HepG2 (cell line): ENCODE measurements around the gene RASSF4. TPM values are rescaled to one million over a fixed set of nuclear protein-coding genes. Genes with fewer than 3 reads are reported as not detected.

Experiments used
- ATAC-seq: fragments of 200-7000 bp; cut with Tn5 transposase; 3 replicates; pipeline ENCODE4 v1.9.1; 2020; ENCODE audit warnings: mild to moderate bottlenecking, moderate library complexity
- BruUV-seq: library from RNA; stranded (reverse); fragments of 400-500 nt; replicated peaks from 2 replicates; lab custom pipeline; 2021; lab: Mats Ljungman, UMichigan
- CTCF ChIA-PET: fragments of 300-600 bp; formaldehyde crosslinking; extraction: SDS; loops from one replicate; lab custom pipeline; 2021; ENCODE audit warnings: low total read pairs, inconsistent platforms, low intra/inter-chr PET ratio; lab: Yijun Ruan, JAX
- POLR2A ChIA-PET: fragments of 350-600 bp; sonication (Branson Sonifier 250); formaldehyde crosslinking; loops from one replicate; lab custom pipeline; 2020; ENCODE audit warnings: antibody characterized with exemption, inconsistent platforms; lab: Yijun Ruan, JAX
- DNase-seq: peaks from one replicate; pipeline ENCODE4 v3.0.0-alpha.2; 2015; ENCODE audit warnings: low spot score
- FAIRE-seq: peaks from 3 replicates; lab custom pipeline; 2011; peaks lifted over from hg19 to GRCh38; lab: Jason Lieb, UNC
- H2AFZ ChIP-seq: one replicate; pipeline ENCODE4 v1.6.1; 2011; ENCODE audit warnings: low read length, inconsistent platforms
- H3K27ac ChIP-seq: fragments of 300-600 bp; 3 replicates; pipeline ENCODE4 v1.8.0; 2011; ENCODE audit warnings: mixed run types, mild to moderate bottlenecking, mixed read lengths, low read length, inconsistent platforms; ENCODE audit not compliant: insufficient read depth; ENCODE audit errors: extremely low read length
- H3K27me3 ChIP-seq, 2 experiments: fragments of 200-600 bp in 1 of 2; 2 replicates in 1 of 2; 3 replicates in 1 of 2; pipeline versions ENCODE4 v1.6.0 to v1.8.0; 2011; ENCODE audit warnings: low read length in 2 of 2, mild to moderate bottlenecking in 2 of 2, moderate library complexity in 2 of 2, inconsistent platforms in 1 of 2; ENCODE audit not compliant: insufficient read depth in 2 of 2, control insufficient read depth in 1 of 2
- H3K36me3 ChIP-seq, 2 experiments: fragments of 200-600 bp in 1 of 2; replicated peaks in 1 of 2; 2 replicates in 1 of 2; 3 replicates in 1 of 2; pipeline versions ENCODE4 v1.5.1 to v1.8.0; 2011; ENCODE audit warnings: low read length in 2 of 2, inconsistent platforms in 1 of 2; ENCODE audit not compliant: insufficient read depth in 2 of 2, control insufficient read depth in 1 of 2
- H3K4me1 ChIP-seq: 2 replicates; pipeline ENCODE4 v1.5.1; 2012; ENCODE audit warnings: low read length, inconsistent platforms; ENCODE audit not compliant: insufficient read depth
- H3K4me2 ChIP-seq: 2 replicates; pipeline ENCODE4 v1.6.0; 2011; ENCODE audit warnings: low read depth, low read length, inconsistent platforms
- H3K4me3 ChIP-seq, 3 experiments: fragments of 200-600 bp in 1 of 3; sonication (generic), shearing (Covaris generic) in 1 of 3; replicated peaks in 1 of 3; 2 replicates each; pipeline ENCODE4 v1.5.1; 2011 to 2016; ENCODE audit warnings: low read length in 3 of 3, inconsistent platforms in 2 of 3, low read depth in 2 of 3, mild to moderate bottlenecking in 2 of 3, control low read depth in 1 of 3, mixed read lengths in 1 of 3; ENCODE audit not compliant: insufficient read depth in 1 of 3
- H3K79me2 ChIP-seq: one replicate; pipeline ENCODE4 v1.6.1; 2011; ENCODE audit warnings: low read length, inconsistent platforms; ENCODE audit not compliant: insufficient read depth
- H3K9ac ChIP-seq: 2 replicates; pipeline ENCODE4 v1.6.0; 2011; ENCODE audit warnings: mild to moderate bottlenecking, low read depth, low read length, inconsistent platforms; ENCODE audit not compliant: insufficient read depth
- H3K9me3 ChIP-seq: 2 replicates; pipeline ENCODE4 v1.5.1; 2012; ENCODE audit warnings: mild to moderate bottlenecking, low read length
- H4K20me1 ChIP-seq: 2 replicates; pipeline ENCODE4 v1.6.0; 2011; ENCODE audit warnings: inconsistent platforms, mild to moderate bottlenecking, low read length, moderate library complexity; ENCODE audit not compliant: insufficient read depth
- AGO2 ChIP-seq: fragments of 200-400 bp; formaldehyde crosslinking; optimal IDR thresholded peaks from 2 replicates; pipeline ENCODE3; 2017; ENCODE audit warnings: mild to moderate bottlenecking, low read depth, low read length, moderate library complexity
- BRD4 ChIP-seq: sonication (generic); formaldehyde crosslinking; IDR thresholded peaks from 2 replicates; pipeline ENCODE4 v1.4.0; 2020; ENCODE audit warnings: missing genetic modification reagents
- ZNF547 ChIP-seq: sonication (generic); formaldehyde crosslinking; IDR thresholded peaks from 2 replicates; pipeline ENCODE4 v1.5.1; 2020; ENCODE audit warnings: mild to moderate bottlenecking, missing genetic modification reagents
- ZSCAN25 ChIP-seq: sonication (generic); formaldehyde crosslinking; IDR thresholded peaks from 2 replicates; pipeline ENCODE4 v1.8.0; 2022; ENCODE audit warnings: mild to moderate bottlenecking, missing genetic modification reagents
- ZSCAN9 ChIP-seq: IDR thresholded peaks from 2 replicates; pipeline ENCODE4 v1.6.1; 2016; ENCODE audit warnings: borderline replicate concordance
- WGBS: methylation state at CpG from one replicate; pipeline ENCODE4 v1.1.6; 2017; ENCODE audit warnings: low lambda C conversion rate; 5-methylcytosine and 5-hydroxymethylcytosine counted together
- in situ Hi-C: cut with HindIII; loops from 2 replicates; pipeline ENCODE4 v1.10.0; 2017; ENCODE audit warnings: low pct_unique_long_range_greater_than_20kb; ENCODE audit not compliant: extremely low pct_ligation_motif_present
- intact Hi-C: fragments of 100-400 bp; cut with micrococcal nuclease; formaldehyde crosslinking; loops from one replicate; pipeline ENCODE4 v1.10.0; 2022; ENCODE audit not compliant: unreplicated experiment
- polyA plus RNA-seq, 8 experiments: library from polyadenylated mRNA; depleted of rRNA in 3 of 8; stranded (reverse) in 7 of 8; unstranded in 1 of 8; fragments of >200 nt; fragmentation: Illumina TruSeq in 4 of 8; extraction: Trizol in 4 of 8; gene quantifications; 2 replicates each; pipeline versions ENCODE4 v1.2.1 to v1.2.3, GENCODE V29; 2011 to 2016; ENCODE audit warnings: low read depth in 4 of 8, missing spikeins in 1 of 8, mixed read lengths in 1 of 8; ENCODE audit not compliant: insufficient read depth in 1 of 8
- total RNA-seq, 5 experiments: library from RNA; depleted of rRNA; stranded (reverse); fragments of >200 nt; fragmentation: Illumina TruSeq; extraction: Trizol; gene quantifications; 2 replicates each; pipeline ENCODE4 v1.2.3, GENCODE V29; 2016; ENCODE audit warnings: low read depth in 1 of 5
- TF ChIP-seq, protein P1 (sequence below): sonication (generic); formaldehyde crosslinking; IDR thresholded peaks from 2 replicates; pipeline ENCODE4 v1.4.0; 2020; ENCODE audit warnings: mild to moderate bottlenecking, missing genetic modification reagents
- TF ChIP-seq, protein P2 (sequence below), 2 experiments: sonication (generic) in 1 of 2; formaldehyde crosslinking in 1 of 2; IDR thresholded peaks; 2 replicates each; pipeline versions ENCODE4 v1.4.0 to v1.6.1; 2018 to 2020; ENCODE audit warnings: missing genetic modification reagents in 2 of 2, borderline replicate concordance in 1 of 2, low read depth in 1 of 2, mild to moderate bottlenecking in 1 of 2, missing biosample characterization in 1 of 2
- TF ChIP-seq, protein P3 (sequence below): sonication (generic); formaldehyde crosslinking; IDR thresholded peaks from 2 replicates; pipeline ENCODE4 v1.4.0; 2020; ENCODE audit warnings: low read depth, mild to moderate bottlenecking, missing genetic modification reagents
- TF ChIP-seq, protein P4 (sequence below): IDR thresholded peaks from 2 replicates; pipeline ENCODE4 v1.6.1; 2016; ENCODE audit warnings: missing compliant biosample characterization, missing genetic modification reagents, borderline replicate concordance

Gene RASSF4
- total and polyA plus RNA-seq, 2 of the 13 experiments (the other 11 are each of a cell fraction or from before 2014, with no cell fraction given) = 34.0 to 51.7 TPM

DNA sequence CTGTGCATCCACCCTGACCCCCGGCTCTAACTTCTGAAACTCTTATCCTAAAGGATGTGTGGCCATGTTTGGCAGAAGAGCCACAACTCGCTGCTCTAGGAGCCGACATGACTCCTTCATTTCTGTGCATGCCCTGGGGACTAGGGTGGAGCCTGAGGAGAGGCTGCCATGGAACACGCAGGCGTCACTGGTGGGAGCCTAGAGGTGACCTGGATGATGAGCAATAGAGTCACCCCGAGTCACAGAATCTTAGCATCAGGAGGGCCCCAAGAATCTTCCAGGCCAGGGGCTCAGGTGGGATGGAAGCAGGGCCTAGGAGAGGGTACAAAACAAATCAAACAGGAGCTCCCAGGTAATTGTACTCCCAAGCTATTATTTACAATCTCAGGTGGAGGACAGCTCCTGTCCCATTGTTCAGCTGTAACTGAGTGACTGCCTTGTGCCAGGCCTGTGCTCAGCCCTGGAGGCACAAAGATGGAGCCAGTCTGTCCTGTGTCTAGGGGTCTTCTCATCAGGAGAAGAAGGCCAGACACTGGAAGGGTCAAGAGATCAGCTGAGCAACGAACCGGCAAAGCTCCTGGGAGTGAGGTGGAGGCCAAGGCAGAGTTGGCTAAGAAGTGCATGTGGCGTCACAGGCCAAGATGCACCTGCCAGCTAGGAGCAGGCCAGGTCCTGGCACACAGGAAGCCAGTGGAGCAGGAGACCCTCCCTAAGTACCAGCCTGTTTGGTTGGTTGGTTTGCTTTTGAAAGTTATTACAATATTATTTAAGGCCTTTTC is 35.3 kb downstream of the RASSF4 start:
- ChIA-PET POLR2A (interaction anchor here (0.9 to 12.0 kb wide), 12 partner anchors 9 to 1128 kb away, joined by 3 to 863 read pairs (median 5); partner anchors contain the start of genes DEPP1 and RASSF4), CTCF (no interaction called here)
- in situ Hi-C loops (no loop called here), intact Hi-C loops (loop anchor here (5.0 kb wide), 1 partner anchor 63 kb away; no protein-coding TSS in a partner anchor)
- DNase-seq (no peak), FAIRE-seq (no peak), ATAC-seq (no peak)
- H3K27ac ChIP-seq = peak overlapping the region; percentile 92
- H3K4me3 ChIP-seq = no peak overlapping the region
- H3K9ac ChIP-seq = peak overlapping the region; percentile 71
- H3K79me2 ChIP-seq = no peaks in the 10 kb centered on the region
- no peaks in the 10 kb centered on the region for H3K9me3 ChIP-seq
- no peaks in the 10 kb centered on the region for H4K20me1 ChIP-seq
- peak overlapping the region; percentile 60 for H3K4me2 ChIP-seq
- peaks cover 96% of the 10 kb centered on the region for H3K4me1 ChIP-seq
- whole genome bisulfite sequencing = 85% methylated on average over 8 of the region's 9 CpGs
- H3K27me3 ChIP-seq = no peaks in the 10 kb centered on the region
- peaks cover 14 to 22% of the 10 kb centered on the region in 2 experiments; a peak in 3 of 5 replicates for H3K36me3 ChIP-seq
- no TSS peak for BruUV-seq
- no peak overlapping the region for H2AFZ ChIP-seq
- TF ChIP-seq, protein P1, sequence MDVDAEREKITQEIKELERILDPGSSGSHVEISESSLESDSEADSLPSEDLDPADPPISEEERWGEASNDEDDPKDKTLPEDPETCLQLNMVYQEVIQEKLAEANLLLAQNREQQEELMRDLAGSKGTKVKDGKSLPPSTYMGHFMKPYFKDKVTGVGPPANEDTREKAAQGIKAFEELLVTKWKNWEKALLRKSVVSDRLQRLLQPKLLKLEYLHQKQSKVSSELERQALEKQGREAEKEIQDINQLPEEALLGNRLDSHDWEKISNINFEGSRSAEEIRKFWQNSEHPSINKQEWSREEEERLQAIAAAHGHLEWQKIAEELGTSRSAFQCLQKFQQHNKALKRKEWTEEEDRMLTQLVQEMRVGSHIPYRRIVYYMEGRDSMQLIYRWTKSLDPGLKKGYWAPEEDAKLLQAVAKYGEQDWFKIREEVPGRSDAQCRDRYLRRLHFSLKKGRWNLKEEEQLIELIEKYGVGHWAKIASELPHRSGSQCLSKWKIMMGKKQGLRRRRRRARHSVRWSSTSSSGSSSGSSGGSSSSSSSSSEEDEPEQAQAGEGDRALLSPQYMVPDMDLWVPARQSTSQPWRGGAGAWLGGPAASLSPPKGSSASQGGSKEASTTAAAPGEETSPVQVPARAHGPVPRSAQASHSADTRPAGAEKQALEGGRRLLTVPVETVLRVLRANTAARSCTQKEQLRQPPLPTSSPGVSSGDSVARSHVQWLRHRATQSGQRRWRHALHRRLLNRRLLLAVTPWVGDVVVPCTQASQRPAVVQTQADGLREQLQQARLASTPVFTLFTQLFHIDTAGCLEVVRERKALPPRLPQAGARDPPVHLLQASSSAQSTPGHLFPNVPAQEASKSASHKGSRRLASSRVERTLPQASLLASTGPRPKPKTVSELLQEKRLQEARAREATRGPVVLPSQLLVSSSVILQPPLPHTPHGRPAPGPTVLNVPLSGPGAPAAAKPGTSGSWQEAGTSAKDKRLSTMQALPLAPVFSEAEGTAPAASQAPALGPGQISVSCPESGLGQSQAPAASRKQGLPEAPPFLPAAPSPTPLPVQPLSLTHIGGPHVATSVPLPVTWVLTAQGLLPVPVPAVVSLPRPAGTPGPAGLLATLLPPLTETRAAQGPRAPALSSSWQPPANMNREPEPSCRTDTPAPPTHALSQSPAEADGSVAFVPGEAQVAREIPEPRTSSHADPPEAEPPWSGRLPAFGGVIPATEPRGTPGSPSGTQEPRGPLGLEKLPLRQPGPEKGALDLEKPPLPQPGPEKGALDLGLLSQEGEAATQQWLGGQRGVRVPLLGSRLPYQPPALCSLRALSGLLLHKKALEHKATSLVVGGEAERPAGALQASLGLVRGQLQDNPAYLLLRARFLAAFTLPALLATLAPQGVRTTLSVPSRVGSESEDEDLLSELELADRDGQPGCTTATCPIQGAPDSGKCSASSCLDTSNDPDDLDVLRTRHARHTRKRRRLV (CRISPR knock-in tag) = no peak
- TF ChIP-seq, protein P2, sequence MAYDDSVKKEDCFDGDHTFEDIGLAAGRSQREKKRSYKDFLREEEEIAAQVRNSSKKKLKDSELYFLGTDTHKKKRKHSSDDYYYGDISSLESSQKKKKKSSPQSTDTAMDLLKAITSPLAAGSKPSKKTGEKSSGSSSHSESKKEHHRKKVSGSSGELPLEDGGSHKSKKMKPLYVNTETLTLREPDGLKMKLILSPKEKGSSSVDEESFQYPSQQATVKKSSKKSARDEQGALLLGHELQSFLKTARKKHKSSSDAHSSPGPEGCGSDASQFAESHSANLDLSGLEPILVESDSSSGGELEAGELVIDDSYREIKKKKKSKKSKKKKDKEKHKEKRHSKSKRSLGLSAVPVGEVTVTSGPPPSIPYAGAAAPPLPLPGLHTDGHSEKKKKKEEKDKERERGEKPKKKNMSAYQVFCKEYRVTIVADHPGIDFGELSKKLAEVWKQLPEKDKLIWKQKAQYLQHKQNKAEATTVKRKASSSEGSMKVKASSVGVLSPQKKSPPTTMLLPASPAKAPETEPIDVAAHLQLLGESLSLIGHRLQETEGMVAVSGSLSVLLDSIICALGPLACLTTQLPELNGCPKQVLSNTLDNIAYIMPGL (CRISPR knock-in tag; IDR thresholded peaks at IDR 0.05; ENCODE audit: borderline replicate concordance in 1 of 2, low read depth in 1 of 2) = no peak
- TF ChIP-seq ZNF547 (CRISPR knock-in tag) (no peak), ZSCAN25 (CRISPR knock-in tag) (no peak), ZSCAN9 (CRISPR knock-in tag) (no peak), BRD4 (peak; percentile 57; the same call in 1 of the 2 replicates), AGO2 (peak; percentile 16)
- TF ChIP-seq, protein P3, sequence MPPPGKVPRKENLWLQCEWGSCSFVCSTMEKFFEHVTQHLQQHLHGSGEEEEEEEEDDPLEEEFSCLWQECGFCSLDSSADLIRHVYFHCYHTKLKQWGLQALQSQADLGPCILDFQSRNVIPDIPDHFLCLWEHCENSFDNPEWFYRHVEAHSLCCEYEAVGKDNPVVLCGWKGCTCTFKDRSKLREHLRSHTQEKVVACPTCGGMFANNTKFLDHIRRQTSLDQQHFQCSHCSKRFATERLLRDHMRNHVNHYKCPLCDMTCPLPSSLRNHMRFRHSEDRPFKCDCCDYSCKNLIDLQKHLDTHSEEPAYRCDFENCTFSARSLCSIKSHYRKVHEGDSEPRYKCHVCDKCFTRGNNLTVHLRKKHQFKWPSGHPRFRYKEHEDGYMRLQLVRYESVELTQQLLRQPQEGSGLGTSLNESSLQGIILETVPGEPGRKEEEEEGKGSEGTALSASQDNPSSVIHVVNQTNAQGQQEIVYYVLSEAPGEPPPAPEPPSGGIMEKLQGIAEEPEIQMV (CRISPR knock-in tag) = no peak
- TF ChIP-seq, protein P4, sequence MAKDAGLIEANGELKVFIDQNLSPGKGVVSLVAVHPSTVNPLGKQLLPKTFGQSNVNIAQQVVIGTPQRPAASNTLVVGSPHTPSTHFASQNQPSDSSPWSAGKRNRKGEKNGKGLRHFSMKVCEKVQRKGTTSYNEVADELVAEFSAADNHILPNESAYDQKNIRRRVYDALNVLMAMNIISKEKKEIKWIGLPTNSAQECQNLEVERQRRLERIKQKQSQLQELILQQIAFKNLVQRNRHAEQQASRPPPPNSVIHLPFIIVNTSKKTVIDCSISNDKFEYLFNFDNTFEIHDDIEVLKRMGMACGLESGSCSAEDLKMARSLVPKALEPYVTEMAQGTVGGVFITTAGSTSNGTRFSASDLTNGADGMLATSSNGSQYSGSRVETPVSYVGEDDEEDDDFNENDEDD (CRISPR knock-in tag) = no peak
